Endothelial cell of umbilical vein (primary cell): ENCODE results near the gene TRAPPC14. TPM values are rescaled to one million over a fixed set of nuclear protein-coding genes. Genes with fewer than 3 reads are reported as not detected.

Source experiments
- BruUV-seq: library from RNA; stranded (reverse); fragments of 400-500 nt; replicated peaks from 2 replicates; lab custom pipeline; 2021; lab: Mats Ljungman, UMichigan
- CTCF ChIA-PET: fragments of 300-600, 350-600 bp; sonication (Branson Sonifier 250); formaldehyde crosslinking; loops from one replicate; lab custom pipeline; 2021; ENCODE audit warnings: antibody characterized with exemption, inconsistent platforms; lab: Charles Lee
- POLR2A ChIA-PET: fragments of 300-600, 350-600 bp; sonication (Branson Sonifier 250); formaldehyde crosslinking; loops from one replicate; lab custom pipeline; 2021; ENCODE audit warnings: antibody characterized with exemption, inconsistent platforms; lab: Charles Lee
- DNase-seq: peaks from one replicate; pipeline ENCODE4 v3.0.0-alpha.2; 2011; ENCODE audit warnings: low read depth, low spot score
- FAIRE-seq: peaks from 2 replicates; lab custom pipeline; 2011; peaks lifted over from hg19 to GRCh38; lab: Jason Lieb, UNC
- H2AFZ ChIP-seq: 2 replicates; pipeline ENCODE4 v1.6.0; 2012; ENCODE audit warnings: low read depth, low read length, control low read depth, inconsistent platforms
- H3K27ac ChIP-seq: 2 replicates; pipeline ENCODE4 v1.5.1; 2011; ENCODE audit warnings: low read depth, mild to moderate bottlenecking, control low read depth, low read length, moderate library complexity; ENCODE audit not compliant: insufficient read depth
- H3K27me3 ChIP-seq, 2 experiments: 2 replicates each; pipeline versions ENCODE4 v1.6.0 to v1.6.1; 2011; ENCODE audit warnings: low read length in 2 of 2, mixed read lengths in 1 of 2; ENCODE audit not compliant: control insufficient read depth in 2 of 2, insufficient read depth in 2 of 2
- H3K36me3 ChIP-seq, 2 experiments: 2 replicates in 1 of 2; 3 replicates in 1 of 2; pipeline ENCODE4 v1.5.1; 2011; ENCODE audit warnings: low read length in 2 of 2, mild to moderate bottlenecking in 1 of 2, moderate library complexity in 1 of 2; ENCODE audit not compliant: control insufficient read depth in 2 of 2, insufficient read depth in 2 of 2; ENCODE audit errors: extremely low read depth in 1 of 2
- H3K4me1 ChIP-seq: 3 replicates; pipeline ENCODE4 v1.5.1; 2011; ENCODE audit warnings: mild to moderate bottlenecking, low read length; ENCODE audit not compliant: control insufficient read depth, insufficient read depth; ENCODE audit errors: extremely low read depth
- H3K4me2 ChIP-seq: 2 replicates; pipeline ENCODE4 v1.6.1; 2011; ENCODE audit warnings: low read length, control low read depth, mixed read lengths; ENCODE audit not compliant: insufficient read depth
- H3K4me3 ChIP-seq, 3 experiments: fragments of 200-600 bp in 1 of 3; sonication (generic), shearing (Covaris generic) in 1 of 3; replicated peaks in 1 of 3; 2 replicates each; pipeline ENCODE4 v1.5.1; 2011 to 2016; ENCODE audit warnings: control low read depth in 3 of 3, low read length in 3 of 3, mild to moderate bottlenecking in 2 of 3, inconsistent platforms in 1 of 3, low read depth in 1 of 3, moderate library complexity in 1 of 3; ENCODE audit not compliant: insufficient read depth in 1 of 3
- H3K79me2 ChIP-seq: 2 replicates; pipeline ENCODE4 v1.6.0; 2012; ENCODE audit warnings: low read length, inconsistent platforms; ENCODE audit not compliant: control insufficient read depth, insufficient read depth
- H3K9ac ChIP-seq: replicated peaks from 2 replicates; pipeline ENCODE3; 2011; ENCODE audit warnings: low read length, control low read depth; ENCODE audit not compliant: insufficient read depth; ENCODE audit errors: extremely low read depth
- H3K9me1 ChIP-seq: replicated peaks from 3 replicates; pipeline ENCODE4 v1.6.0; 2011; ENCODE audit warnings: mild to moderate bottlenecking, low read length; ENCODE audit not compliant: control insufficient read depth, insufficient read depth; ENCODE audit errors: extremely low read depth
- H3K9me3 ChIP-seq: replicated peaks from 2 replicates; pipeline ENCODE4 v1.5.1; 2012; ENCODE audit warnings: low read length, inconsistent platforms; ENCODE audit not compliant: control insufficient read depth, insufficient read depth
- H4K20me1 ChIP-seq: replicated peaks from 2 replicates; pipeline ENCODE3; 2011; ENCODE audit warnings: mild to moderate bottlenecking, low read length; ENCODE audit not compliant: control insufficient read depth, insufficient read depth; ENCODE audit errors: extremely low read depth
- CTCF ChIP-seq, 2 donors: IDR thresholded peaks; 1 replicate in 1 of 2; 2 replicates in 1 of 2; pipeline ENCODE4 v1.5.1; 2011; ENCODE audit warnings: low read length in 2 of 2, mild to moderate bottlenecking in 2 of 2, moderate library complexity in 2 of 2, control low read depth in 1 of 2, inconsistent platforms in 1 of 2, low read depth in 1 of 2; ENCODE audit not compliant: insufficient read depth in 1 of 2; ENCODE audit errors: extremely low read depth in 1 of 2
- EZH2 ChIP-seq: IDR thresholded peaks from 2 replicates; pipeline ENCODE4 v1.6.1; 2012; ENCODE audit warnings: borderline replicate concordance, low read depth, mild to moderate bottlenecking, moderate library complexity, low read length, inconsistent platforms; ENCODE audit not compliant: severe bottlenecking
- FOS ChIP-seq: IDR thresholded peaks from 2 replicates; pipeline ENCODE4 v1.6.1; 2011; ENCODE audit warnings: mild to moderate bottlenecking, low read length, moderate library complexity, borderline replicate concordance; ENCODE audit not compliant: insufficient read depth
- GATA2 ChIP-seq: IDR thresholded peaks from 2 replicates; pipeline ENCODE4 v1.7.0; 2011; ENCODE audit warnings: low read depth, mild to moderate bottlenecking, moderate library complexity, mixed read lengths, low read length; ENCODE audit not compliant: insufficient read length, insufficient read depth
- JUN ChIP-seq: IDR thresholded peaks from 2 replicates; pipeline ENCODE4 v1.6.1; 2011; ENCODE audit warnings: borderline replicate concordance, low read depth; ENCODE audit not compliant: insufficient read length, insufficient read depth
- MAX ChIP-seq: IDR thresholded peaks from 2 replicates; pipeline ENCODE4 v1.6.1; 2011; ENCODE audit not compliant: insufficient read depth, insufficient read length
- MYC ChIP-seq: IDR thresholded peaks from one replicate; pipeline ENCODE4 v1.6.1; 2011; ENCODE audit warnings: mild to moderate bottlenecking, low read depth, low read length
- POLR2A ChIP-seq: IDR thresholded peaks from 2 replicates; pipeline ENCODE4 v1.6.1; 2012; ENCODE audit warnings: low read depth, mild to moderate bottlenecking, control low read depth, low read length
- POLR2AphosphoS5 ChIP-seq: IDR thresholded peaks from 2 replicates; pipeline ENCODE4 v1.6.1; 2012; ENCODE audit warnings: low read depth, mild to moderate bottlenecking, control low read depth, low read length, moderate library complexity; ENCODE audit not compliant: insufficient read depth
- dilution Hi-C: fragments of 300-500 bp; cut with MboI; formaldehyde crosslinking; loops from one replicate; pipeline ENCODE4 v1.15.0; 2019; ENCODE audit warnings: low sequenced_read_pairs; ENCODE audit not compliant: extremely low pct_ligation_motif_present
- intact Hi-C: fragments of 100-400 bp; cut with micrococcal nuclease; formaldehyde crosslinking; loops from one replicate; pipeline ENCODE4 v1.10.0; 2022
- polyA plus RNA-seq, 4 experiments: library from polyadenylated mRNA; depleted of rRNA in 3 of 4; stranded (reverse) in 3 of 4; unstranded in 1 of 4; fragments of >200 nt; gene quantifications; 2 replicates each; pipeline versions ENCODE4 v1.2.1 to v1.2.3, GENCODE V29; 2011 to 2012; ENCODE audit warnings: missing spikeins in 1 of 4
- total RNA-seq: library from RNA; stranded (reverse); gene quantifications from 2 replicates; pipeline ENCODE4 v1.2.3, GENCODE V29; 2021

Gene TRAPPC14
- total and polyA plus RNA-seq, 2 donors (not counting 3 experiments of a cell fraction or from before 2014, with no cell fraction given), result 13.3 to 23.0 TPM

- Histone ChIP-seq H3K27me3 (peaks cover 0 to 3% of the 10 kb centered on the region in 2 experiments), H4K20me1 (no peaks in the 10 kb centered on the region), H3K36me3 (no peaks in the 10 kb centered on the region), H3K9ac (no peak overlapping the region), H3K4me3 (no peak overlapping the region), H3K27ac (no peak overlapping the region), H3K4me1 (no peaks in the 10 kb centered on the region), H3K4me2 (no peak overlapping the region), H3K9me1 (no peaks in the 10 kb centered on the region), H3K79me2 (no peaks in the 10 kb centered on the region), H3K9me3 (no peaks in the 10 kb centered on the region), H2AFZ (no peak overlapping the region)
- BruUV-seq, result no TSS peak
- no peak for FAIRE-seq
- TF ChIP-seq MAX (no peak), FOS (no peak), CTCF (IDR thresholded peaks at IDR 0.05; ENCODE audit: extremely low read depth in 1 of 2, insufficient read depth in 1 of 2, low read depth in 1 of 2, low read length in 2 of 2) (no peak), POLR2AphosphoS5 (no peak), POLR2A (no peak), JUN (no peak), MYC (no peak), EZH2 (no peak), GATA2 (no peak)
- CTCF ChIA-PET, result interaction anchor here (0.6 to 2.2 kb wide), 4 partner anchors 10 to 270 kb away, joined by 3 to 8 read pairs (median 3); partner anchors contain the start of gene LAMTOR4
- intact Hi-C loops, result no loop called here
- no peak for DNase-seq
- dilution Hi-C loops, result no loop called here
- POLR2A ChIA-PET, result no interaction called here
Measured at GRCh38 chr7:100137851-100138760, 20.4 kb downstream of the TRAPPC14 start.
